H9 (cell line): Measurements from ENCODE around the gene PROSER3. TPM values are rescaled to one million over a fixed set of nuclear protein-coding genes. Genes with fewer than 3 reads are reported as not detected.

Experiments used
- DNase-seq: peaks from one replicate; pipeline ENCODE4 v3.0.0-alpha.2; 2017
- H2AFZ ChIP-seq: one replicate; pipeline ENCODE4 v1.6.1; 2013; ENCODE audit warnings: mild to moderate bottlenecking, low read length, control low read depth, moderate library complexity
- H2AK5ac ChIP-seq: 2 replicates; pipeline ENCODE4 v1.6.1; 2013; ENCODE audit warnings: low read length, control low read depth, mixed read lengths; ENCODE audit not compliant: insufficient read length
- H2BK120ac ChIP-seq: one replicate; pipeline ENCODE4 v1.6.1; 2013; ENCODE audit warnings: low read depth, mild to moderate bottlenecking, low read length, control low read depth, inconsistent platforms; ENCODE audit not compliant: poor library complexity, severe bottlenecking
- H2BK12ac ChIP-seq: 2 replicates; pipeline ENCODE4 v1.6.1; 2013; ENCODE audit warnings: low read length, control low read depth, mixed read lengths, low read depth; ENCODE audit not compliant: insufficient read length
- H2BK15ac ChIP-seq: 2 replicates; pipeline ENCODE4 v1.6.1; 2013; ENCODE audit warnings: low read depth, low read length, control low read depth
- H2BK20ac ChIP-seq: one replicate; pipeline ENCODE4 v1.6.1; 2013; ENCODE audit warnings: low read depth, mild to moderate bottlenecking, low read length, control low read depth, inconsistent platforms; ENCODE audit not compliant: poor library complexity, severe bottlenecking
- H2BK5ac ChIP-seq: 2 replicates; pipeline ENCODE4 v1.6.1; 2013; ENCODE audit warnings: low read length, control low read depth, mixed read lengths; ENCODE audit not compliant: insufficient read length
- H3K14ac ChIP-seq: 2 replicates; pipeline ENCODE4 v1.6.1; 2013; ENCODE audit warnings: low read length, control low read depth; ENCODE audit not compliant: insufficient read depth
- H3K18ac ChIP-seq: 2 replicates; pipeline ENCODE4 v1.6.1; 2013; ENCODE audit warnings: low read depth, mild to moderate bottlenecking, mixed read lengths, low read length, control low read depth; ENCODE audit not compliant: insufficient read length
- H3K23ac ChIP-seq: 2 replicates; pipeline ENCODE4 v1.6.1; 2013; ENCODE audit warnings: low read length, control low read depth, mixed read lengths, low read depth; ENCODE audit not compliant: insufficient read length
- H3K23me2 ChIP-seq: 2 replicates; pipeline ENCODE4 v1.6.1; 2013; ENCODE audit warnings: low read depth, mild to moderate bottlenecking, mixed read lengths, low read length, control low read depth; ENCODE audit not compliant: insufficient read length, poor library complexity, severe bottlenecking
- H3K27ac ChIP-seq: 2 replicates; pipeline ENCODE4 v1.5.1; 2013; ENCODE audit warnings: low read length, control low read depth, mixed read lengths, low read depth; ENCODE audit not compliant: insufficient read length
- H3K27me3 ChIP-seq: 2 replicates; pipeline ENCODE4 v1.6.1; 2013; ENCODE audit warnings: low read length, control low read depth, inconsistent platforms; ENCODE audit not compliant: insufficient read depth
- H3K4ac ChIP-seq: 2 replicates; pipeline ENCODE4 v1.6.1; 2013; ENCODE audit warnings: low read depth, mild to moderate bottlenecking, control low read depth, inconsistent platforms, low read length, moderate library complexity
- H3K4me1 ChIP-seq: 2 replicates; pipeline ENCODE4 v1.6.1; 2013; ENCODE audit warnings: low read length, control low read depth, inconsistent platforms; ENCODE audit not compliant: insufficient read depth
- H3K4me2 ChIP-seq: 2 replicates; pipeline ENCODE4 v1.6.1; 2013; ENCODE audit warnings: low read length, control low read depth, mixed read lengths; ENCODE audit not compliant: insufficient read length, insufficient read depth
- H3K56ac ChIP-seq: 2 replicates; pipeline ENCODE4 v1.6.1; 2013; ENCODE audit warnings: low read depth, mild to moderate bottlenecking, mixed read lengths, low read length, control low read depth; ENCODE audit not compliant: insufficient read length
- H3K79me1 ChIP-seq: 2 replicates; pipeline ENCODE4 v1.6.1; 2013; ENCODE audit warnings: low read depth, mild to moderate bottlenecking, moderate library complexity, low read length, control low read depth, inconsistent platforms; ENCODE audit not compliant: insufficient read depth, poor library complexity, severe bottlenecking
- H3K79me2 ChIP-seq: 2 replicates; pipeline ENCODE4 v1.6.1; 2013; ENCODE audit warnings: low read length, control low read depth, inconsistent platforms; ENCODE audit not compliant: insufficient read depth
- H3K9ac ChIP-seq: 2 replicates; pipeline ENCODE4 v1.6.1; 2013; ENCODE audit warnings: low read length, control low read depth, mixed read lengths; ENCODE audit not compliant: insufficient read length; ENCODE audit errors: extremely low read depth
- H3K9me3 ChIP-seq: one replicate; pipeline ENCODE4 v1.6.1; 2013; ENCODE audit warnings: low read depth, low read length, inconsistent platforms; ENCODE audit not compliant: control insufficient read depth
- H3T11ph ChIP-seq: one replicate; pipeline ENCODE4 v1.6.1; 2013; ENCODE audit warnings: mild to moderate bottlenecking, low read length, control low read depth, inconsistent platforms
- H4K20me1 ChIP-seq: one replicate; pipeline ENCODE4 v1.6.1; 2013; ENCODE audit not compliant: control insufficient read depth, insufficient read length, insufficient read depth
- H4K5ac ChIP-seq: 2 replicates; pipeline ENCODE4 v1.6.1; 2013; ENCODE audit warnings: low read depth, mild to moderate bottlenecking, mixed read lengths, low read length, control low read depth; ENCODE audit not compliant: insufficient read length
- H4K8ac ChIP-seq: replicated peaks from 2 replicates; pipeline ENCODE4 v1.6.1; 2013; ENCODE audit warnings: low read length, control low read depth, mixed read lengths, low read depth; ENCODE audit not compliant: insufficient read length
- H4K91ac ChIP-seq: 2 replicates; pipeline ENCODE4 v1.6.1; 2013; ENCODE audit warnings: low read depth, mild to moderate bottlenecking, moderate library complexity, mixed read lengths, low read length, control low read depth; ENCODE audit not compliant: insufficient read length
- H3K27ac Mint-ChIP-seq, 3 experiments: 2 replicates in 2 of 3; 3 replicates in 1 of 3; pipeline ENCODE4 v1.8.0; 2020 to 2021; ENCODE audit warnings: mixed read lengths in 3 of 3, mild to moderate bottlenecking in 1 of 3, moderate library complexity in 1 of 3
- H3K27me3 Mint-ChIP-seq: 2 replicates; pipeline ENCODE4 v1.8.0; 2021; ENCODE audit warnings: low read depth, mild to moderate bottlenecking, moderate library complexity, mixed read lengths
- H3K36me3 Mint-ChIP-seq, 3 experiments: 2 replicates in 2 of 3; 3 replicates in 1 of 3; pipeline ENCODE4 v1.8.0; 2020 to 2021; ENCODE audit warnings: low read depth in 3 of 3, mixed read lengths in 3 of 3; ENCODE audit not compliant: insufficient read depth in 1 of 3
- H3K4me1 Mint-ChIP-seq, 2 experiments: 2 replicates each; pipeline ENCODE4 v1.8.0; 2020; ENCODE audit warnings: mixed read lengths in 2 of 2
- H3K4me3 Mint-ChIP-seq, 2 experiments: 2 replicates in 1 of 2; 3 replicates in 1 of 2; pipeline ENCODE4 v1.8.0; 2020 to 2021; ENCODE audit warnings: mild to moderate bottlenecking in 2 of 2, mixed read lengths in 2 of 2, moderate library complexity in 1 of 2
- H3K9me3 Mint-ChIP-seq, 2 experiments: 2 replicates in 1 of 2; 3 replicates in 1 of 2; pipeline ENCODE4 v1.8.0; 2020; ENCODE audit warnings: mild to moderate bottlenecking in 2 of 2, mixed read lengths in 2 of 2, moderate library complexity in 1 of 2
- WGBS: extraction: QIAGEN DNeasy Blood & Tissue Kit; methylation state at CpG from one replicate; pipeline ENCODE4 v1.1.7; 2013; ENCODE audit warnings: missing lambda C conversion rate, low lambda C conversion rate, mixed read lengths; ENCODE audit not compliant: insufficient read length; ENCODE audit errors: extremely low coverage; 5-methylcytosine and 5-hydroxymethylcytosine counted together
- total RNA-seq: library from RNA; stranded (reverse); gene quantifications from 2 replicates; pipeline ENCODE4 v1.2.1, GENCODE V29; 2021
- TF ChIP-seq, protein P1 (sequence below): fragments of 200-600 bp; sonication (generic); conservative IDR thresholded peaks from 3 replicates; pipeline ENCODE4 v1.8.0; 2021; ENCODE audit warnings: antibody characterized with exemption, mild to moderate bottlenecking

Gene PROSER3
- total RNA-seq, 1 experiment from 2014 or later = 29.1 TPM

DNA sequence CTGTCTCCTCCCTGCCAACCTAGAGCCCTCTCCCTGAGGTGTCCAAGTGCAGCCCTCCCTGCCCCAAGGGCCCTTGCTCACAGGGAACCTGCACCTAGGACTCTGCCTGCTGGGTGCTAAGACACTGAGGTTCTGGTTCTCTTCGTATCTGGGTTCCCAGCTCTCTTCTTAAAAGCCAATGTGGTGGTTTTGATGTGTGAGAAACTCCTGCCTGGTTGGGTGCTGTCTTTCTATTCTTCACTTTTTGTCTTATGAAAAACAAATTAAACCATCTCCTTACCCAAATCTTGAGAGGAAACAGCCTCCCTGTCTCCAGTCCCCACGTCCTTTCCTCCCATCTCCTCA lies 44.5 kb upstream of the PROSER3 start:
- Histone ChIP-seq H2AK5ac (no peak overlapping the region), H3K14ac (no peak overlapping the region; the same call in 1 of the 2 replicates), H2BK120ac (no peak overlapping the region), H2BK20ac (no peak overlapping the region), H3K23ac (no peak overlapping the region), H3K27me3 (no peaks in the 10 kb centered on the region), H3K4me2 (no peak overlapping the region), H3K79me2 (peaks cover 1% of the 10 kb centered on the region; the same call in 1 of the 2 replicates), H2BK5ac (no peak overlapping the region), H3K9me3 (no peaks in the 10 kb centered on the region), H4K8ac (no peak overlapping the region), H2BK15ac (no peak overlapping the region), H3K18ac (no peak overlapping the region), H3K79me1 (no peaks in the 10 kb centered on the region), H4K91ac (no peak overlapping the region), H2AFZ (no peak overlapping the region), H3K23me2 (peaks cover 13% of the 10 kb centered on the region), H3K9ac (no peak overlapping the region), H3K27ac (no peak overlapping the region), H2BK12ac (no peak overlapping the region), H4K5ac (no peak overlapping the region), H3K56ac (no peak overlapping the region), H3K4ac (no peak overlapping the region), H4K20me1 (no peaks in the 10 kb centered on the region), H3T11ph (no peak overlapping the region), H3K4me1 (peaks cover 10% of the 10 kb centered on the region; the same call in 1 of the 2 replicates)
- Mint-ChIP-seq H3K27me3 (no peaks in the 10 kb centered on the region; the same call in 1 of the 2 replicates), H3K27ac (peak overlapping the region in 1 of 3 experiments; percentile 66; a peak in 1 of 7 replicates), H3K36me3 (peaks cover 0 to 8% (median 6%) of the 10 kb centered on the region in 3 experiments; a peak in 5 of 7 replicates), H3K9me3 (no peaks in the 10 kb centered on the region; a peak in 1 of 5 replicates), H3K4me3 (no peak overlapping the region; a peak in 1 of 5 replicates), H3K4me1 (peaks cover 42 to 43% of the 10 kb centered on the region in 2 experiments)
- TF ChIP-seq, protein P1, sequence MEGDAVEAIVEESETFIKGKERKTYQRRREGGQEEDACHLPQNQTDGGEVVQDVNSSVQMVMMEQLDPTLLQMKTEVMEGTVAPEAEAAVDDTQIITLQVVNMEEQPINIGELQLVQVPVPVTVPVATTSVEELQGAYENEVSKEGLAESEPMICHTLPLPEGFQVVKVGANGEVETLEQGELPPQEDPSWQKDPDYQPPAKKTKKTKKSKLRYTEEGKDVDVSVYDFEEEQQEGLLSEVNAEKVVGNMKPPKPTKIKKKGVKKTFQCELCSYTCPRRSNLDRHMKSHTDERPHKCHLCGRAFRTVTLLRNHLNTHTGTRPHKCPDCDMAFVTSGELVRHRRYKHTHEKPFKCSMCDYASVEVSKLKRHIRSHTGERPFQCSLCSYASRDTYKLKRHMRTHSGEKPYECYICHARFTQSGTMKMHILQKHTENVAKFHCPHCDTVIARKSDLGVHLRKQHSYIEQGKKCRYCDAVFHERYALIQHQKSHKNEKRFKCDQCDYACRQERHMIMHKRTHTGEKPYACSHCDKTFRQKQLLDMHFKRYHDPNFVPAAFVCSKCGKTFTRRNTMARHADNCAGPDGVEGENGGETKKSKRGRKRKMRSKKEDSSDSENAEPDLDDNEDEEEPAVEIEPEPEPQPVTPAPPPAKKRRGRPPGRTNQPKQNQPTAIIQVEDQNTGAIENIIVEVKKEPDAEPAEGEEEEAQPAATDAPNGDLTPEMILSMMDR = no peak
- DNase-seq = no peak
- WGBS = no CpG with 5 or more reads among the region's 2 CpGs
